A549 (cell line): ENCODE results near the gene POLR2E. TPM values are rescaled to one million over a fixed set of nuclear protein-coding genes. Genes with fewer than 3 reads are reported as not detected.

Source experiments
- ATAC-seq, 2 experiments: fragments of 200-7000 bp in 1 of 2; fragments of >200 bp in 1 of 2; cut with Nextera tagmentation in 1 of 2; cut with Tn5 transposase in 1 of 2; 3 replicates each; pipeline versions ENCODE4 v1.8.0 to v1.9.1; 2018 to 2020; ENCODE audit warnings: mild to moderate bottlenecking in 1 of 2, moderate library complexity in 1 of 2
- CTCF ChIA-PET: fragments of 300-600 bp; sonication (Branson Sonifier 250); formaldehyde crosslinking; extraction: SDS; loops from one replicate; lab custom pipeline; 2021; ENCODE audit warnings: antibody characterized with exemption, inconsistent platforms; lab: Yijun Ruan, JAX
- POLR2A ChIA-PET: fragments of 350-600 bp; formaldehyde crosslinking; extraction: SDS; loops from one replicate; lab custom pipeline; 2021; ENCODE audit warnings: antibody characterized with exemption, inconsistent platforms; lab: Yijun Ruan, JAX
- DNase-seq, 2 experiments: peaks; one replicate each; pipeline versions ENCODE4 v3.0.0 to v3.0.0-alpha.2; 2011 to 2016; ENCODE audit warnings: low read depth in 1 of 2, low spot score in 1 of 2
- FAIRE-seq: peaks from 2 replicates; lab custom pipeline; 2011; peaks lifted over from hg19 to GRCh38; lab: Jason Lieb, UNC
- H3K27ac ChIP-seq, 2 experiments: fragments of >200 bp; sonication (Bioruptor Twin); formaldehyde crosslinking; 3 replicates each; pipeline ENCODE4 v1.5.1; 2016 to 2017
- H3K4me1 ChIP-seq: fragments of >200 bp; sonication (Bioruptor Twin); formaldehyde crosslinking; 3 replicates; pipeline ENCODE4 v1.6.1; 2016
- H3K4me2 ChIP-seq: fragments of >200 bp; sonication (Bioruptor Twin); formaldehyde crosslinking; 3 replicates; pipeline ENCODE4 v1.6.1; 2016
- H3K4me3 ChIP-seq: fragments of >200 bp; sonication (Bioruptor Twin); formaldehyde crosslinking; 3 replicates; pipeline ENCODE4 v1.5.1; 2016
- H3K9me3 ChIP-seq: fragments of >200 bp; sonication (Bioruptor Twin); formaldehyde crosslinking; 3 replicates; pipeline ENCODE4 v1.6.1; 2016
- ATOH8 ChIP-seq: fragments of 250-450 bp; sonication (Bioruptor Pico); IDR thresholded peaks from 2 replicates; pipeline ENCODE4 v1.5.0; 2020; ENCODE audit warnings: low read depth, mild to moderate bottlenecking, moderate library complexity
- BHLHE40 ChIP-seq: IDR thresholded peaks from 2 replicates; pipeline ENCODE4 v1.6.1; 2012; ENCODE audit warnings: low read depth, low read length, inconsistent platforms
- CBX2 ChIP-seq: fragments of 200-600 bp; sonication (generic); IDR thresholded peaks from 2 replicates; pipeline ENCODE4 v1.6.1; 2016; ENCODE audit warnings: low read depth, mild to moderate bottlenecking, borderline replicate concordance
- CBX8 ChIP-seq: fragments of 200-600 bp; sonication (generic); IDR thresholded peaks from 2 replicates; pipeline ENCODE4 v1.6.1; 2016
- CHD2 ChIP-seq: fragments of 150-350 bp; IDR thresholded peaks from 2 replicates; pipeline ENCODE4 v1.6.1; 2014; ENCODE audit warnings: low read length; ENCODE audit not compliant: partially characterized antibody
- CHD4 ChIP-seq: fragments of 200-600 bp; sonication (generic); IDR thresholded peaks from 2 replicates; pipeline ENCODE4 v1.6.1; 2016; ENCODE audit warnings: antibody characterized with exemption, mild to moderate bottlenecking, borderline replicate concordance
- EHMT2 ChIP-seq: fragments of 200-600 bp; sonication (generic); IDR thresholded peaks from 2 replicates; pipeline ENCODE4 v1.6.1; 2016; ENCODE audit warnings: antibody characterized with exemption, low read depth, mild to moderate bottlenecking, moderate library complexity
- ESRRA ChIP-seq: fragments of 150-350 bp; IDR thresholded peaks from 2 replicates; pipeline ENCODE4 v1.6.1; 2014; ENCODE audit warnings: mild to moderate bottlenecking, low read length, borderline replicate concordance
- FOSB ChIP-seq: fragments of 250-450 bp; sonication (Bioruptor Pico); IDR thresholded peaks from 2 replicates; pipeline ENCODE4 v1.5.0; 2020; ENCODE audit warnings: mild to moderate bottlenecking, moderate library complexity
- FOXS1 ChIP-seq: fragments of 250-450 bp; sonication (Bioruptor Pico); IDR thresholded peaks from 2 replicates; pipeline ENCODE4 v1.5.0; 2020; ENCODE audit warnings: mild to moderate bottlenecking, moderate library complexity
- GATA3 ChIP-seq: IDR thresholded peaks from 2 replicates; pipeline ENCODE4 v1.6.1; 2012; ENCODE audit warnings: borderline replicate concordance
- HOXA7 ChIP-seq: fragments of 250-450 bp; sonication (Bioruptor Pico); IDR thresholded peaks from 2 replicates; pipeline ENCODE4 v1.5.0; 2020; ENCODE audit warnings: mild to moderate bottlenecking, moderate library complexity
- HOXB13 ChIP-seq: fragments of 250-450 bp; sonication (Bioruptor Pico); IDR thresholded peaks from 2 replicates; pipeline ENCODE4 v1.5.0; 2020; ENCODE audit warnings: low read depth, mild to moderate bottlenecking, moderate library complexity
- JUN ChIP-seq, 2 experiments: fragments of >200 bp; sonication (Bioruptor Twin); formaldehyde crosslinking; IDR thresholded peaks; 2 replicates in 1 of 2; 3 replicates in 1 of 2; pipeline ENCODE4 v1.6.1; 2016 to 2017
- MAFK ChIP-seq: fragments of 450-650 bp; IDR thresholded peaks from 2 replicates; pipeline ENCODE4 v1.6.1; 2014; ENCODE audit not compliant: partially characterized antibody
- RAD21 ChIP-seq, 2 experiments: fragments of >200 bp in 1 of 2; sonication (Bioruptor Twin) in 1 of 2; formaldehyde crosslinking in 1 of 2; IDR thresholded peaks in 1 of 2; conservative IDR thresholded peaks in 1 of 2; 2 replicates in 1 of 2; 3 replicates in 1 of 2; pipeline ENCODE4 v1.6.1; 2012 to 2018; ENCODE audit warnings: inconsistent platforms in 1 of 2
- RARB ChIP-seq: fragments of 250-450 bp; sonication (Bioruptor Pico); IDR thresholded peaks from 2 replicates; pipeline ENCODE4 v1.8.0; 2021; ENCODE audit warnings: mild to moderate bottlenecking, moderate library complexity
- REST ChIP-seq: fragments of 200-600 bp; sonication (generic); IDR thresholded peaks from 2 replicates; pipeline ENCODE4 v1.6.1; 2016; ENCODE audit warnings: antibody characterized with exemption, mild to moderate bottlenecking, moderate library complexity
- SMC3 ChIP-seq: fragments of >200 bp; sonication (Bioruptor Twin); formaldehyde crosslinking; IDR thresholded peaks from 3 replicates; pipeline ENCODE4 v1.6.1; 2018; ENCODE audit warnings: inconsistent platforms
- SREBF2 ChIP-seq: fragments of 450-650 bp; IDR thresholded peaks from 2 replicates; pipeline ENCODE4 v1.6.1; 2014; ENCODE audit warnings: mild to moderate bottlenecking, moderate library complexity
- ZFP36 ChIP-seq: fragments of 450-650 bp; IDR thresholded peaks from 2 replicates; pipeline ENCODE4 v1.6.1; 2014; ENCODE audit warnings: borderline replicate concordance; ENCODE audit not compliant: partially characterized antibody
- ZNF302 ChIP-seq: fragments of 250-450 bp; sonication (Bioruptor Pico); IDR thresholded peaks from 2 replicates; pipeline ENCODE4 v1.9.0; 2021; ENCODE audit warnings: inconsistent platforms, mild to moderate bottlenecking, moderate library complexity
- WGBS: methylation state at CpG from one replicate; pipeline ENCODE4 v1.1.6; 2017; ENCODE audit errors: missing lambda C conversion rate; 5-methylcytosine and 5-hydroxymethylcytosine counted together
- polyA plus RNA-seq, 4 experiments: library from polyadenylated mRNA; depleted of rRNA in 3 of 4; stranded (reverse); fragments of >200 nt; fragmentation: RNase III in 1 of 4; extraction: RNeasy Plus Mini Kit Qiagen cat#74134 plus additional on column Dnase treatment in 1 of 4; gene quantifications; 2 replicates in 3 of 4; 3 replicates in 1 of 4; pipeline ENCODE4 v1.2.3, GENCODE V29; 2011 to 2017
- TF ChIP-seq, protein P1 (sequence below): fragments of >200 bp; sonication (Bioruptor Twin); formaldehyde crosslinking; IDR thresholded peaks from 3 replicates; pipeline ENCODE4 v1.5.1; 2016
- TF ChIP-seq, protein P2 (sequence below): IDR thresholded peaks from 2 replicates; pipeline ENCODE4 v1.6.1; 2012; ENCODE audit warnings: low read depth, borderline replicate concordance
- TF ChIP-seq, protein P3 (sequence below): fragments of 150-350 bp; IDR thresholded peaks from 2 replicates; pipeline ENCODE4 v1.6.1; 2014; ENCODE audit warnings: low read depth, mild to moderate bottlenecking, low read length
- TF ChIP-seq, protein P4 (sequence below): fragments of 450-650 bp; IDR thresholded peaks from 2 replicates; pipeline ENCODE4 v1.6.1; 2014; ENCODE audit warnings: antibody characterized with exemption

Gene POLR2E
- polyA plus RNA-seq, 2 of the 4 experiments (the other 2 are of a cell fraction): 99.6 to 172 TPM

- CTCF ChIA-PET: interaction anchor here (0.7 to 3.5 kb wide), 17 partner anchors 7 to 228 kb away, joined by 3 to 18 read pairs (median 4); no protein-coding TSS in a partner anchor
Observed at GRCh38 chr19:1058112-1058511, 37.1 kb downstream of the POLR2E start.

DNA sequence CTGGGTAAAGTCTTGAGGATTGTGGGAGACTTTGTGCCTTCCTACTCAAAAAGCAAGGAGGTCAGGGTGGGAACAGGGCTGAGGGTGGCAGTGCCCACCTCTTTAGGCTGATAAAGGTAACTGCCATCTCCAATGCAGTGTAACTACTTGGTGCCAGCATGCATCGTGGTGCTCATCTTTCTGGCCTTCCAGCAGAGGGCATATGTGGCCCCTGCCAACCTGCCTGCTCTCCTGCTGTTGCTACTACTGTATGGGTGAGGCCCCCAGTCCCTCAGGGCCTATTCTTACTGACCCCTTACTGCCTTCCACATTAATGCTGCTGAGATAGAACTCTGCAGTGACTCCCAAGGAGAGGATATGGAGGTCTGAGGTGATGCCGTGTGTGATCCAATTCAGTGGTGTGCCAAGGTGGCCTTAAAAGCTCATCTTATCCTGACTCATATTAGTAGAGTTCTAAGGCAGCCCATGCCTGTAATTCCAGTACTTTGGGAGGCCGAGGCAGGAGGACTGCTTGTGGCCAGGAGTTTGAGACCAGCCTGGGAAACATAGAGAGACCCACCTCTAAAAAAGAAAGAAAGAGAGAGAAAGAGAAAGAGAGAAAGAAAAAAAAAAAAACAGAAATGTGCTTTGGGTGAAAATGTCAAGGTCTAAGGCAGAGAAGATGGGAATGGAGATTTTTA lies 37.9 kb downstream of the POLR2E start:
- 49% methylated on average over 3 of the region's 3 CpGs for WGBS
- peak; percentile 81 to 84 for ATAC-seq
- FAIRE-seq: no peak
- TF ChIP-seq RAD21 (conservative IDR thresholded peaks at IDR 0.05 in 1 of 2, IDR thresholded peaks at IDR 0.05 in 1 of 2) (peak; percentile 53 to 60), CHD4 (no peak), CHD2 (no peak), SMC3 (peak; percentile 60), MAFK (no peak), RARB (no peak), SREBF2 (no peak), ZNF302 (CRISPR knock-in tag) (no peak), EHMT2 (no peak), CBX8 (no peak)
- TF ChIP-seq, protein P1, sequence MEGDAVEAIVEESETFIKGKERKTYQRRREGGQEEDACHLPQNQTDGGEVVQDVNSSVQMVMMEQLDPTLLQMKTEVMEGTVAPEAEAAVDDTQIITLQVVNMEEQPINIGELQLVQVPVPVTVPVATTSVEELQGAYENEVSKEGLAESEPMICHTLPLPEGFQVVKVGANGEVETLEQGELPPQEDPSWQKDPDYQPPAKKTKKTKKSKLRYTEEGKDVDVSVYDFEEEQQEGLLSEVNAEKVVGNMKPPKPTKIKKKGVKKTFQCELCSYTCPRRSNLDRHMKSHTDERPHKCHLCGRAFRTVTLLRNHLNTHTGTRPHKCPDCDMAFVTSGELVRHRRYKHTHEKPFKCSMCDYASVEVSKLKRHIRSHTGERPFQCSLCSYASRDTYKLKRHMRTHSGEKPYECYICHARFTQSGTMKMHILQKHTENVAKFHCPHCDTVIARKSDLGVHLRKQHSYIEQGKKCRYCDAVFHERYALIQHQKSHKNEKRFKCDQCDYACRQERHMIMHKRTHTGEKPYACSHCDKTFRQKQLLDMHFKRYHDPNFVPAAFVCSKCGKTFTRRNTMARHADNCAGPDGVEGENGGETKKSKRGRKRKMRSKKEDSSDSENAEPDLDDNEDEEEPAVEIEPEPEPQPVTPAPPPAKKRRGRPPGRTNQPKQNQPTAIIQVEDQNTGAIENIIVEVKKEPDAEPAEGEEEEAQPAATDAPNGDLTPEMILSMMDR: peak; percentile 52

More at GRCh38 chr19:1058112-1058511, 37.1 kb downstream of the POLR2E start:
- TF ChIP-seq CBX2 (no peak), FOSB (no peak), ZNF302 (CRISPR knock-in tag) (no peak), JUN (IDR thresholded peaks at IDR 0.05) (no peak), HOXA7 (CRISPR knock-in tag) (no peak), GATA3 (no peak), ZFP36 (no peak), REST (no peak), ATOH8 (CRISPR knock-in tag) (no peak), EHMT2 (no peak), HOXB13 (no peak), ESRRA (no peak), FOXS1 (no peak), BHLHE40 (no peak)
- TF ChIP-seq, protein P2, sequence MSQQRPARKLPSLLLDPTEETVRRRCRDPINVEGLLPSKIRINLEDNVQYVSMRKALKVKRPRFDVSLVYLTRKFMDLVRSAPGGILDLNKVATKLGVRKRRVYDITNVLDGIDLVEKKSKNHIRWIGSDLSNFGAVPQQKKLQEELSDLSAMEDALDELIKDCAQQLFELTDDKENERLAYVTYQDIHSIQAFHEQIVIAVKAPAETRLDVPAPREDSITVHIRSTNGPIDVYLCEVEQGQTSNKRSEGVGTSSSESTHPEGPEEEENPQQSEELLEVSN: no peak
- TF ChIP-seq, protein P3, sequence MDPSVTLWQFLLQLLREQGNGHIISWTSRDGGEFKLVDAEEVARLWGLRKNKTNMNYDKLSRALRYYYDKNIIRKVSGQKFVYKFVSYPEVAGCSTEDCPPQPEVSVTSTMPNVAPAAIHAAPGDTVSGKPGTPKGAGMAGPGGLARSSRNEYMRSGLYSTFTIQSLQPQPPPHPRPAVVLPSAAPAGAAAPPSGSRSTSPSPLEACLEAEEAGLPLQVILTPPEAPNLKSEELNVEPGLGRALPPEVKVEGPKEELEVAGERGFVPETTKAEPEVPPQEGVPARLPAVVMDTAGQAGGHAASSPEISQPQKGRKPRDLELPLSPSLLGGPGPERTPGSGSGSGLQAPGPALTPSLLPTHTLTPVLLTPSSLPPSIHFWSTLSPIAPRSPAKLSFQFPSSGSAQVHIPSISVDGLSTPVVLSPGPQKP: no peak
- TF ChIP-seq, protein P4, sequence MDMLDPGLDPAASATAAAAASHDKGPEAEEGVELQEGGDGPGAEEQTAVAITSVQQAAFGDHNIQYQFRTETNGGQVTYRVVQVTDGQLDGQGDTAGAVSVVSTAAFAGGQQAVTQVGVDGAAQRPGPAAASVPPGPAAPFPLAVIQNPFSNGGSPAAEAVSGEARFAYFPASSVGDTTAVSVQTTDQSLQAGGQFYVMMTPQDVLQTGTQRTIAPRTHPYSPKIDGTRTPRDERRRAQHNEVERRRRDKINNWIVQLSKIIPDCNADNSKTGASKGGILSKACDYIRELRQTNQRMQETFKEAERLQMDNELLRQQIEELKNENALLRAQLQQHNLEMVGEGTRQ: no peak
- TF ChIP-seq, all 56 proteins: peak for 0
- POLR2A ChIA-PET: no interaction called here
- Histone ChIP-seq H3K4me2 (no peak overlapping the region), H3K27ac (no peak overlapping the region), H3K4me1 (no peaks in the 10 kb centered on the region), H3K4me3 (no peak overlapping the region), H3K9me3 (no peaks in the 10 kb centered on the region)
- FAIRE-seq (no peak), DNase-seq (no peak), ATAC-seq (no peak)
- 100% methylated on average over 3 of the region's 5 CpGs for WGBS

More for the DNA sequence above, 37.9 kb downstream of the POLR2E start:
- Histone ChIP-seq H3K27ac (no peak overlapping the region), H3K4me2 (no peak overlapping the region), H3K4me3 (no peak overlapping the region), H3K9me3 (no peaks in the 10 kb centered on the region), H3K4me1 (no peaks in the 10 kb centered on the region)
- POLR2A ChIA-PET: no interaction called here
- DNase-seq: peak in 1 of 2 experiments; percentile 58
- CTCF ChIA-PET: interaction anchor here (0.5 to 3.5 kb wide), 22 partner anchors 8 to 229 kb away, joined by 3 to 18 read pairs (median 4); no protein-coding TSS in a partner anchor
